Activated T-cell treated with anti-CD3 and anti-CD28 coated beads for 48 hours (primary cell): ENCODE data around the gene UBR3.
"Not testable (repeated sequence)": the region's sequence is repeated elsewhere in the genome, so short reads cannot be mapped to it uniquely, and the experiment has no call there.

Experiments
- DNase-seq: peaks from one replicate; pipeline ENCODE4 v3.0.0-alpha.2; 2020; ENCODE audit warnings: low read depth

UBR3 gene

DNA sequence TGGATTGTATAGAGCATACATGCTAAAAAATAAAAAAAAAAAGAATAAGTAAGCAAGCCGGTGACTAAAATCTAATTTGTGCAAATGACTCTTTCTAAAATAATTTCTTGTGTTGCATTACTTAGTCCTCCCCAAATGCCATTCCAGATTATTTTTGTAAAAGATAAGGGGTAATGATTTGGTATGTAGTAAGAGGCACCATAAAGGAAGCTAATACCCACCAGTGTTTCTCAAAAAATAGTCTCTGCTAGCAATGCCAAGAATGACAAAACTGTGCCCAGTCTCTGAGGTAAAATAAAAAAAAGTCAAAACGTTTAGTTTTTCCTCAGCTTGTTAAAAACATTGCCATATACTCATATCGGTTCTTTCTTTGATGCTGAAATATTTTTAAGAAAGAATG lies 5.2 kb upstream of the UBR3 start:
- DNase-seq, result no peak

DNA sequence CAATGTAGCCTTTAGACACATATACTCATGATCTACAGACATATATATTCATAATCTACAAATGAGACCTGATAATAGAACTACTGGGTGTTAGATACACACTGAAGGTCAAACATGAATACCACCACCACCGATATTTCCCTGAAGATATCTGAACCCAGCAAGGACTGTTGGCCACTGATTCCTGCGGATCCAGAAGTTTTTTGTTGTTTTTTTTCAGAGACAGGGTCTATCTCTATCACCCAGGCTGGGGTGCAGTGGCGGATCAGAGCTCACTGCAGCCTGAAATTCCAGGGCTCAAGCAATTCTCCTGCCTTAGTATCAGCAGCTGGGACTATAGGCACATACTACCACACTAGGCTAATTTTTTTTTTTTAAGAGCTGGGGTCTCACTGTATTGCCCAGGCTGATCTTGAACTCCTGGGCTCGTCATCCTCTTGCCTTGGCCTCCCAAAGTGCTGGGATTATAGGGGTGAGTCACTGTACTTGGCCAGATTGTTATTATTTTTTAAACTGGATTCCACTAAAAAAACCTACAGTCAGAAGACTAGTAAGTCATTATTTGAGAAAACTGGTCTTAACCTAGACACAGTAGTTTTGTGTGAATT lies 4.4 kb upstream of the UBR3 start:
- DNase-seq, result no peak

DNA sequence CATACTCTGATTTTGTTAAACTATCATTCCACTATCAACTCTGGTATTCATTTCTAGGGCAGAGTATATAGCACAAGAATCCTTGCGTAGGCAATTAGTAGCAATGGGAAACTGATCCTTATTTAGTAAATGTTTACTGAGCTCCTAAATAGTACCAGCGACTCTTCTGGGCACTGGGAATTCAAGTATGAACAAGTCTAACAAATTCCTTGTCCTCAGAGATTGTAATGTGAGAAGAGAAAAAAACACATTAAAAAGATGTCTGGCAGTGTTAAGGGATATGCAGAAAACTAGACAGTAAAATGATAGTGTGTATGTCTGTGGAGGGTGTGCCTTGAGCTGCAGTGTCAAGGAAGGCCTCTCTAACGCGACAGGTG lies 3.3 kb upstream of the UBR3 start:
- no peak for DNase-seq

DNA sequence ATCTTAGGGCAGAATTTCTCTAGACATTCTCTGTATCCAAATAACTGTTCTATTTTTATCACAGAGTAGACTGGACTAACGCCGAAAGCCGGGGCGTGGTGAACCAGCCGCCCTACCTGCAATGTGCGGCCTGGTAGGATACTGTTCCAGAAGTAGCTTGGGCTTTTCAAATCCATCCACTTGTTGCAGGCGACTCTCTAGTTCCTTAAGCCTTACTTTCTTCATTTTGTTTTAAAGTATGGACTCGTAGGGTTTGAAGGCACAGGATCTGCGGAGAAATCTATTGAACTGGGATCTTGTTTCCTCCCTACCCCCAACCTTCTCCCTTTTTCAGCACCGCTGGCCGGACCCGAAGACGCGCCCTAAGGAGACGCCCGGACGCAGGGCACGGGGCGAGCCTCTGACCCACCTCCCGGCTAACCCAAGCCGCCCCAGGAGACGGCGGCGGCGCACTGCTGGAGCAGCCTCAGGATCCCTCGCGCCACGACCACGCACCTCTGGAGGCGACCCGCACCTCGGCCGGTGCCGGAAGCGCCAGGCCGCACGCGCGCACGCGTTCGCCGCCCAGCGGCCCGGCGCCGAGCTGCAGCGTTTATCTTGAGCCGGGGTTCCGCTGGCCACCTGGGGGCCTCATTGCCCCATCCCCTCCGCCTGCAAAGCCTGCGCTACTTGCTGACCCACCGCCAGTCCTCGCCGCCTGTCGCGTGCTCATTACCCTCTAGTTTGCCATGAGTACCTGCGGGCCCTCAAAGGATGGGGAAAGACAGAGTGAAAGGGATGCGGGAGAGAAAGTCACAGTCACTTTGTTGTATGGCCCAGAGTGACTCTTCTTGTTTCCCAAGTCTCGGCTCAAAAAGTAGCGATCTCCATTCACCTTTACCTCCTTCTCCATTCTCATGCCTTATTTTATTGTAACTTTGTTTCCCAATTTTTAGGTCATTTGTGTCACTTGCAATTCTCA lies 2.6 kb upstream of the UBR3 start, which contains the start of gene METTL5:
TSS of gene METTL5 (minus strand) at position 533 of the 961 bp plus-strand sequence. CDS start at position 225, 308 bp downstream.
- peak; percentile 85 for DNase-seq

DNA sequence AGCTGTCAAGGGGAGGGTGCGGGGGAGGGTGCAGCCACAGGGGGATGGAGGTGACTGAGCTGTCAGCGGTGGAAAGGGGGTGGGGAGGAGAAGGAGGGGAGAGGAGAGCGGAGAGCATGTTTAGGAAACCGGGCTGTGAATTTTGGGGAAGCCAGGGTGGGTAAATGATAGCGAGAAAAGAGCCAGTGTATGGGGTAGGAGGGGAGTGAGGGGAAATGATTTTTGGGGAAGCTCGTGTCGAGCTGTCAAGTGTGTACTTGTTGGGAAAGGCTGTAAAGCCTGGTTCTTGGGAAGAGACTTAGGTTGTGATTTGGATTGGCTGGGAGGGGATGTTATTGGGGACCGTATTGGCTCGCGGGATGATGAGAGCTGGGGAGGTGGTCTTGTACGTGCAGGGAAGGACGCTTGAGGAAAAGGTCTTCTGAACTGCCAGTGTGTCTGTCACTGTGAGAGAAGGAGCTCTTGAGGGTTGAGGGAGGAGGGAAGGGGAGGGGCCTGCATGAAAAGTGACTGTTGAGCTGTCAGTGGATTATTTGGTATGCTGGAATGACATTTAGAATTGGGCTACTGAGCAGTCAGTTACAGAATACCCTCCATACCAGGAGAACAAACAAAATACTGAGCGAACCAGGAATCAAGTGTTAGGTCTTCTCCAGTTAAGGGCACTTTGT lies 1.0 kb downstream of the UBR3 start:
- DNase-seq, result peak; percentile 42

DNA sequence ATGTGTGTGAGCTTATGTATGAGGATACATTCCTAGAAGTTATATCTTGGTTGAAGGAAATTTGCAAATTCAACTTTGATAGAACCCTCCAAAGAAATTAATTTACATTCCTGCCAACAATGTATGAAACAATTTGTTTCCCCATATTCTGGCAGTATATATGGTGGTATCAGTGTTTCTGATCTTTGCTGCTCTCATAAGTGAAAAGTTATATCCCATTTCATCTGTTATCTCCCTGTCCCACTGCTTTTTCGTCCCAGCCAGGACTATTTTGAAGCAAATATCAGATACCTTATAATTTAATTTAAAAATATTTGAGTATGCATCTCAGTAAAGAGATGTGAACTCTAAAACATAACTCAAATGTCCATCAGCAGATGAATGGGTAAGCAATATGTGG lies 7.1 kb downstream of the UBR3 start:
- DNase-seq, result no peak

DNA sequence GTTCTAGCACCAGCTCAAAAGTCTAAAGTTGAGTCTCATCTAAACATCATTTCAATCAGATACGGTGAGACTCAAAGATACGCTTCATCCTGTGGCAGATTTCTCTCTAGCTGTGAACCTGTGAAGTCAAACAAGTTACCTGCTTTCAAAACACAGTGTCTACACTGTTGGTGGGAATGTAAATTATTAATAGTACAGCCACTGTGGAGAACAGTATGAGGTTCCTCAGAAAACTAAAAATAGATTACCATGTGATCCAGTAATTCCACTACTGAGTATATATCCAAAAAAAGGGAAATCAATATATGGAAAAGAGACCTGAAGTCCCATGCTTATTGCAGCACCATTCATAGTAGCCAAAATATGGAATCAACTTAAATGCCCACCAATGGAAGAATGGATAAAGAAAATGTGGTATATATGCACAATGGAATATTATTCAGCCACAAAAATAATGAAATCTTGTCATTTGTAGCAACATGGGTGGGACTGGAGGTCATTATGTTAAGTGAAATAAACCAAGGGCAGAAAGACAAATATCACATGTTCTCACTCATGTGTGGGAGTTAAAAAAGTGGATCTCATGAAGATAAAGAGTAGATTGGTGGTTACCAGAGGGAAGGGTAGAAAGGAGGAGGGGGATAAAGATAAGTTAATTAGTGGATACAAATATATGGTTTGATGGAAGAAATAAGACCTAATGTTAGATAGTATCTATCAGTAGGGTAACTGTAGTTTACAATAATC lies 11.7 kb downstream of the UBR3 start:
- DNase-seq, result no peak

DNA sequence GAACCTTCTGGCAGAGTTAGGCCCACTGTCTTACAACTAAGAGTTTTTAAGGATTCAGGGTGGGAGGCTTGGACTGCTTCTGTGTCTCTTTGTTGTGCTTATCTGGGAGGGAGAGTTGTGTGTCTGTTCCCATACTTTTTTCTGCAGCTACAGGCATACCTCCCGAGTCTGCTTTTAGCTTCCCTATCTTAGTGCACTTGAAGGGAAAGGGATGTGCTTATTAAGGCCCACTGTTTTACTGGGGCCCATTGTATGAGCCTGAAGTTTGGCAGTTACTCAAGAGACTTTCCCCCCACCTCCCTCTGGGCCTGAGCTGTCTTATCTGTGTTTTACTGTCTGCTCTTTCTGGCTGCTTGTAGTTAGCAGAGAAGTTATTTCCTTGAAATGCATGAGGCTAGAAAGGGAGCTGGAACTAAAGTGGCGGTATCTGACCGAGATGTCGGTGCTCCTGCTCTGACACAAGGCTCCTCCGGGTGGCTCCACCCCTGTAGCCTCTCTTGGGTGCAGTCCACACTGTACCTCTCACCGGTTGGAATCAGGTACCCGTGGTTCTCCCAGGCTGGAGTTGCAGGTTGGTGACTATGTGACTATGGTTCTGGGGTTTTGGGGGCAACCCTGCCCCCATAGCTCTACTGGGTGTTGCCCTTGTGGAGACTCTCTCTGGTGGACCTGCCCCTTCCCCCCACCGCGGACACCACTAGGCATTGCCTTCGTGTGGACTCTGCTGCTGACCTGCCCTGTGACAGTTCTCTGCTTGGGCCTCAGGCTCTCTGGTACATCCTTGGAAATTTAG lies 12.9 kb downstream of the UBR3 start:
- no peak for DNase-seq

DNA sequence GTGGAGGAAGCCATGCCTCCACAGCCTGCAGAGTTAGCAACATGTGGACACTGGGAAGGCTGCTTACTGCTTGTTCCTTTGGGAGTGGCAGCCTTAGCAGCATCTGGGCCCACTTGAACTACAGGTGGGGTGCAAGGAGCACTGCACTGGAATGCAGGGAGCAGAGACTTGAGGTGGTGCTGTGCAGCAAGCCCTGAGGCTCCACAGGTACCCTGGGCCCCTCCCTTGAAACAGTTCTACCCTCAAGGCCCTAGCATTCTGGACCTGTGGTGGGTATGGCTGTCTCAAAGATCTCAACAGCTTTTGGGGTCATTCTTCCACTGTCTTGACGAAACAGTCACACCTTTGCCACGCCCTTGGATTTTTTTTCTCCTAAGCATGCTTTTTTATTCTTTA lies 13.5 kb downstream of the UBR3 start:
- DNase-seq, result no peak

DNA sequence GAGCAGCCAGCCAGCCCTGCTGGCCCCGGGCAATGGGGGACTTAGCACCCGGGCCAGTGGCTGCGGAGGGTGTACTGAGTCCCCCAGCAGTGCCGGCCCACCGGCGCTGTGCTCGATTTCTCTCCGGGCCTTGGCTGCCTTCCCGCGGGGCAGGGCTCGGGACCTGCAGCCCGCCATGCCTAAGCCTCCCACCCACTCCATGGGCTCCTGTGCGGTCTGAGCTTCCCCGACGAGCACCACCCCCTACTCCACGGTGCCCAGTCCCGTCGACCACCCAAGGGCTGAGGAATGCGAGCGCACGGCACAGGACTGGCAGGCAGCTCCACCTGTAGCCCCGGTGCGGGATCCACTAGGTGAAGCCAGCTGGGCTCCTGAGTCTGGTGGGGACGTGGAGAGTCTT lies 14.4 kb downstream of the UBR3 start:
- DNase-seq, result not testable (repeated sequence)

DNA sequence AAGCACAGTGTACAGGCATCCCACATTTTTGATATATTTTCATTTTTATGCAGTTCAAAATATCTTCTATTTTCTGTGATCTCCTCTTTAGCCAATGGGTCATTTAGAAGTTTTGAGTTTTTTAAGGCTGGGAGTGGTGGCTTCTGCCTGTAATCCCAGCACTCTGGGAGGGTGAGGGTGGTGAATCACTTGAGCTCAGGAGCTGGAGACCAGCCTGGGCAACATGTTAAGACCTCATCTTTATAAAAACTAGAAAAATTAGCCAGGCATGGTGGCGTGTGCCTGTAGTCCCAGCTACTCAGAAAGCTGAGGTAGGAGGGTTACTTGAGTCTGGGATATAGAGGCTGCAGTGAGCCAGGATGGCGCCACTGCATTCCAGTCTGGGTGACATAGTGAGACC lies 17.8 kb downstream of the UBR3 start:
- no peak for DNase-seq

DNA sequence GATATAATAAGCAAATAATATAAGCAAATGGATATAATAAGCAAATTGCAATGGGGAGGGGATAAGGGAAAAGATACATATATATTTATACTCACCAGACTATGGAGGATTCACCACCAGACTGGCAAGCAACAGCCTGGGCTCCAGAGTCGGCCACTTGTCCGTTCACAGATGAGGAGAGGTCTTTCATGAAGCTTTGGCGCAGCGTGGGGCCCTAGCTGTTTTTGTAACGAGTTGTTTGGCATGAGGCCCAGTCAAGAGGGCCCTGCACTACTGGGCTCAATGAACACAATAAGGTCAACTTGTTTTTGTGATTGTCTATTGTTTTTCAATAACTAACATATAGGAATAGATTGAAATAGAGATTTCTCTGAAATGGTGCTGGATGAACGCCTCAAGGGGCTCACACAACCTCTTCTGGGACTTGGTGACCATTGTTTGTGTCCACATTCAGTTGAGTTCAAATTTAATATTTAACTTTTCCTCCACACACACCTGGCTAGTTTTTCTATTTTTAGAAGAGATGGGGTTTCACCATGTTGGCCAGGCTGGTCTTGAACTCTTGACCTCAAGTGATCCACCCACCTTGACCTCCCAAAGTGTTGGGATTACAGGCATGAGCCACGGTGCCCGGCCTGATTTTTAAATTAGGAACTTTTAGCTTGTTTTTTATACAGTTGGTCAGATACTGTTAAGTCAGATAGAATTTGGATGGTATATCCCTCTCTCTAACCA lies 21.9 kb downstream of the UBR3 start:
- not testable (repeated sequence) for DNase-seq

DNA sequence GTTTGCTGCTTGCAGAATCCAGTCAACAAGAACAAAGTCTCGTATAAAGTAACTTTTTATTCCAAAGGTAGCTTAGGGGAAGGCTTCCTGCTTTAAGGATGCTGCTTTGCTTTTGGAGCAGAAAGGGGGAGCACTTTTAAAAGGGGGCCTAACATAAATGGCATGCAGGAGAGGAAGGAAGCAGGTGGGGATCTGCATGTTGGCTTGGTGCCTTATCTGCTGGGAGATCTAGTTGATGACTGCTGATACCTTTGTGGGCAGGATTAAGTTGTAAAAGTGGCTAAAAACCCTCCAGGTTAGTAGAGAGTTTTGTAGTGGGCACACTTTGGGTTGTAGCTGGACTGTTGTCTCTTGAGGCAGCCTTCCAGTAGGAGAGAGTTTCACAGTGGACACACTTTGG lies 22.5 kb downstream of the UBR3 start:
- no peak for DNase-seq

DNA sequence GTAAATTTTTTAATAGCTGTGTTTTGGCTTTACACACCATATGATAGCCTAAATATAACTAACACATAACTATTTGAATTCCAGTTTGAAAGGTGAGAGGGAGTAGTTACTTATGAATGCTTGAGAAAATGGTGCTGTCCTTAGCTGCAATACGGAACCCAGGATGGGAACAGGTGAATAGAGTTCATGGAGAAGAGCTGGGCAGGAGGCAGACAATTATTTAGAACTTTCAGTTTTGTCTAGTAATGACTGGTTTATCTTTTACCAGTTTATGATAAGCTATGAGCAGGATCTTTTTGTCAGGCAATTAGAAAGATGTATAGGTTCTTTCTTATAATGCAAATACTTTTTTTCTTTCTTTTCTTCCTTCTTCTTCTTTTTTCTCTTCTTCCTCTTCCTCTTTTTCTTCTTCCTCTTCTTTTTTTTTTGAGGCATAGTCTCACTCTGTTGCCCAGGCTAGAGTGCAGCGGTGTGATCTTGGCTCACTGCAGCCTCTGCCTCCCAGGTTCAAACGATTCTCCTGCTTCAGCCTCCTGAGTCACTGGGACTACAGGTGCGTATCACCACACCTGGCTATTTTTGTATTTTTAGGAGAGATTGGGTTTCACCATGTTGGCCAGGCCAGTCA lies 25.9 kb downstream of the UBR3 start:
- no peak for DNase-seq

DNA sequence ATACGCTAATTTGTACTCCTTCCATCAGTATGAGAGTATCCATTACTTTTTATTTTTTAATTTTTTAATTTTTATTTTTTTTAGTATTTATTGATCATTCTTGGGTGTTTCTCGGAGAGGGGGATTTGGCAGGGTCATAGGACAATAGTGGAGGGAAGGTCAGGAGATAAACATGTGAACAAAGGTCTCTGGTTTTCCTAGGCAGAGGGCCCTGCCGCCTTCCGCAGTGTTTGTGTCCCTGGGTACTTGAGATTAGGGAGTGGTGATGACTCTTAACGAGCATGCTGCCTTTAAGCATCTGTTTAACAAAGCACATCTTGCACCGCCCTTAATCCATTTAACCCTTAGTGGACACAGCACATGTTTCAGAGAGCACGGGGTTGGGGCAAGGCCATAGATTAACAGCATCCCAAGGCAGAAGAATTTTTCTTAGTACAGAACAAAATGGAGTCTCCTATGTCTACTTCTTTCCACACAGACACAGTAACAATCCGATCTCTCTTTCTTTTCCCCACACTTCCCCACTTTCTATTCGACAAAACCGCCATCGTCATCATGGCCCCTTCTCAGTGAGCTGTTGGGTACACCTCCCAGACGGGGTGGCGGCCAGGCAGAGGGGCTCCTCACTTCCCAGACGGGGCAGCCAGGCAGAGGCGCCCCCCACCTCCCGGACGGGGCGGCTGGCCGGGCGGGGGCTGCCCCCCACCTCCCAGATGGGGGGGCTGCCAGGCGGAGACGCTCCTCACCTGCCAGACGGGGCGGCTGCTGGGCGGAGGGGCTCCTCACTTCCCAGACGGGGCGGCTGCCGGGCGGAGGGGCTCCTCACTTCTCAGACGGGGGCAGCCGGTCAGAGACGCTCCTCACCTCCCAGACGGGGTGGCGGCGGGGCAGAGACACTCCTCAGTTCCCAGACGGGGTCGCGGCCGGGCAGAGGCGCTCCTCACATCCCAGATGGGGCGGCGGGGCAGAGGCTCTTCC lies 28.3 kb downstream of the UBR3 start:
- DNase-seq, result not testable (repeated sequence)

DNA sequence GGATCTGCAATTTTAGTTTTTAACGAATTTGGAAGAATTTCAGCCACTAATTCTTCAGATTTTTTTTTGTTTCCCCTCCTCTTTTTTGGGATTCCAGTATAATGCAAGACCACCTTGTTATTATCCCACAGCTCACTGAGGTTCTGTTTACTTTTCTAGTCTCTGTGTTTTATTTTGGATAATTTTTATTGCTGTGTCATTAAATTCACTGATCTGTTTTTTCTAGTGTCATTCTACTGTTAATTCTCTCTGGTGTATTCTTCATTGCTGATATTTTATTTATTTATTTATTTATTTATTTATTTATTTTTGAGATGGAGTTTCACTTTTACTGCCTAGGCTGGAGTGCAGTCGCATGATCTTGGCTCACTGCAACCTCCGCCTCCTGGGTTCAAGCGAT lies 32.2 kb downstream of the UBR3 start:
- DNase-seq, result no peak

DNA sequence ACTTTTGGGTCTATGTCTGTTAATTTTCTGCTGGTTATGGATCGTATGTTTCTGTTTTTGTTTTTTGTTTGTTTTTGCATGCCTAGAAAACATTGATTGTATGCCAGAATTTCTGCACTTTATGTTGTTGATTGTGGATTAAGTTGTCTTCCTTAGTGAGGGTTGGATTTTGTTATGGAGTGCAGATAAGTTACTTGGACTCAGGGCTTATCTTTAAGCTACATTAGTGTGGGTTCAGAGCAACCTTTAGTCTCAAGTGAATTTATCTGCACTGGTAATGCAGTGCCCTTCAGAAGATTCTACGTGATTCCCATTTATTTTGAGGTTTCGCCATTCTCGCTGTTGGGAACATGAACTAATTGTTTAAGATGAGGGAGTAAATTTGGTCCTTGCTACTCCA lies 32.9 kb downstream of the UBR3 start:
- no peak for DNase-seq

DNA sequence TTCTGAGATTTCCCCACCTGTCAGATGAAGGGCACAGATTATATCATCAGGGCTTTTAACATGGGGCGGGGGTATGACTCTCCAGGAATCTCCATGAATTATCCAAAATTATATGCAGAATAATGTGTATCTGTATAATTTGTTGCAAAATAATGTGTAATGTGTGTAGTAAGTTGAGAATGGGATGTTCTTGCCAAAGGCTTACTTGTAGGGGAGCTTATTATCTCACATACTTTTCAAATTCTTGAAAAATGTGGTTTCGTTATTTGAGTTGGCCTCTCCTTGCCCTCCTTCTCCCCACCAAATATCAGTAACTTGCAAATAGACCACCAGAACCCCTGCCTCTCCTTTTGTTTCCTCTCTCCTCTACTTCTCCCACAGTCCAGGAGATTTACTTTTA lies 35.6 kb downstream of the UBR3 start:
- no peak for DNase-seq

DNA sequence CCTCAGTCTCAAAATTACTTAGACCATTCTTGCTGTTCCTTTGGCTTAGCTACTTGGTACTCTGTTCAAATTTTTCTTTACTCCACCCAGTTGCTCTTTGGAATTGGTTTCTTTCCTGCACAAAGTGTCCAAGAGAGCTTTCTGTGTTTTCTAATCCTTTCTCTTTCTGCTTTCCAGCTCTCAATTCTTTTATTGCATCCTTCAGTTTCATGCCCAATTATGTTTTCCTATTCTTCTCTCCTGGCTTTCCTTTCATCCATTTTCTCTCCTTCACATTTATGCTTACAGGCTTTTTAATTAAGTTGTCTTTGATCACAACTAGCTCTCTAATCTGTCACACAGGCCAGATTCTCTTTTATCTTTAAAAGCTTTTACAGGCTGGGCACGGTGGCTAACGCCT lies 38.2 kb downstream of the UBR3 start:
- no peak for DNase-seq
